Endothelial cell of umbilical vein (primary cell): Measurements from ENCODE around the gene BMPR2. TPM values are rescaled to one million over a fixed set of nuclear protein-coding genes. Genes with fewer than 3 reads are reported as not detected.

Experiments used
- BruUV-seq: library from RNA; stranded (reverse); fragments of 400-500 nt; replicated peaks from 2 replicates; lab custom pipeline; 2021; lab: Mats Ljungman, UMichigan
- CTCF ChIA-PET: fragments of 300-600, 350-600 bp; sonication (Branson Sonifier 250); formaldehyde crosslinking; loops from one replicate; lab custom pipeline; 2021; ENCODE audit warnings: antibody characterized with exemption, inconsistent platforms; lab: Charles Lee
- POLR2A ChIA-PET: fragments of 300-600, 350-600 bp; sonication (Branson Sonifier 250); formaldehyde crosslinking; loops from one replicate; lab custom pipeline; 2021; ENCODE audit warnings: antibody characterized with exemption, inconsistent platforms; lab: Charles Lee
- DNase-seq: peaks from one replicate; pipeline ENCODE4 v3.0.0-alpha.2; 2011; ENCODE audit warnings: low read depth, low spot score
- FAIRE-seq: peaks from 2 replicates; lab custom pipeline; 2011; peaks lifted over from hg19 to GRCh38; lab: Jason Lieb, UNC
- H2AFZ ChIP-seq: 2 replicates; pipeline ENCODE4 v1.6.0; 2012; ENCODE audit warnings: low read depth, low read length, control low read depth, inconsistent platforms
- H3K27ac ChIP-seq: 2 replicates; pipeline ENCODE4 v1.5.1; 2011; ENCODE audit warnings: low read depth, mild to moderate bottlenecking, control low read depth, low read length, moderate library complexity; ENCODE audit not compliant: insufficient read depth
- H3K27me3 ChIP-seq, 2 experiments: 2 replicates each; pipeline versions ENCODE4 v1.6.0 to v1.6.1; 2011; ENCODE audit warnings: low read length in 2 of 2, mixed read lengths in 1 of 2; ENCODE audit not compliant: control insufficient read depth in 2 of 2, insufficient read depth in 2 of 2
- H3K36me3 ChIP-seq, 2 experiments: 2 replicates in 1 of 2; 3 replicates in 1 of 2; pipeline ENCODE4 v1.5.1; 2011; ENCODE audit warnings: low read length in 2 of 2, mild to moderate bottlenecking in 1 of 2, moderate library complexity in 1 of 2; ENCODE audit not compliant: control insufficient read depth in 2 of 2, insufficient read depth in 2 of 2; ENCODE audit errors: extremely low read depth in 1 of 2
- H3K4me1 ChIP-seq: 3 replicates; pipeline ENCODE4 v1.5.1; 2011; ENCODE audit warnings: mild to moderate bottlenecking, low read length; ENCODE audit not compliant: control insufficient read depth, insufficient read depth; ENCODE audit errors: extremely low read depth
- H3K4me2 ChIP-seq: 2 replicates; pipeline ENCODE4 v1.6.1; 2011; ENCODE audit warnings: low read length, control low read depth, mixed read lengths; ENCODE audit not compliant: insufficient read depth
- H3K4me3 ChIP-seq, 3 experiments: fragments of 200-600 bp in 1 of 3; sonication (generic), shearing (Covaris generic) in 1 of 3; replicated peaks in 1 of 3; 2 replicates each; pipeline ENCODE4 v1.5.1; 2011 to 2016; ENCODE audit warnings: control low read depth in 3 of 3, low read length in 3 of 3, mild to moderate bottlenecking in 2 of 3, inconsistent platforms in 1 of 3, low read depth in 1 of 3, moderate library complexity in 1 of 3; ENCODE audit not compliant: insufficient read depth in 1 of 3
- H3K79me2 ChIP-seq: 2 replicates; pipeline ENCODE4 v1.6.0; 2012; ENCODE audit warnings: low read length, inconsistent platforms; ENCODE audit not compliant: control insufficient read depth, insufficient read depth
- H3K9ac ChIP-seq: replicated peaks from 2 replicates; pipeline ENCODE3; 2011; ENCODE audit warnings: low read length, control low read depth; ENCODE audit not compliant: insufficient read depth; ENCODE audit errors: extremely low read depth
- H3K9me1 ChIP-seq: replicated peaks from 3 replicates; pipeline ENCODE4 v1.6.0; 2011; ENCODE audit warnings: mild to moderate bottlenecking, low read length; ENCODE audit not compliant: control insufficient read depth, insufficient read depth; ENCODE audit errors: extremely low read depth
- H3K9me3 ChIP-seq: replicated peaks from 2 replicates; pipeline ENCODE4 v1.5.1; 2012; ENCODE audit warnings: low read length, inconsistent platforms; ENCODE audit not compliant: control insufficient read depth, insufficient read depth
- H4K20me1 ChIP-seq: replicated peaks from 2 replicates; pipeline ENCODE3; 2011; ENCODE audit warnings: mild to moderate bottlenecking, low read length; ENCODE audit not compliant: control insufficient read depth, insufficient read depth; ENCODE audit errors: extremely low read depth
- CTCF ChIP-seq, 2 donors: IDR thresholded peaks; 1 replicate in 1 of 2; 2 replicates in 1 of 2; pipeline ENCODE4 v1.5.1; 2011; ENCODE audit warnings: low read length in 2 of 2, mild to moderate bottlenecking in 2 of 2, moderate library complexity in 2 of 2, control low read depth in 1 of 2, inconsistent platforms in 1 of 2, low read depth in 1 of 2; ENCODE audit not compliant: insufficient read depth in 1 of 2; ENCODE audit errors: extremely low read depth in 1 of 2
- EZH2 ChIP-seq: IDR thresholded peaks from 2 replicates; pipeline ENCODE4 v1.6.1; 2012; ENCODE audit warnings: borderline replicate concordance, low read depth, mild to moderate bottlenecking, moderate library complexity, low read length, inconsistent platforms; ENCODE audit not compliant: severe bottlenecking
- FOS ChIP-seq: IDR thresholded peaks from 2 replicates; pipeline ENCODE4 v1.6.1; 2011; ENCODE audit warnings: mild to moderate bottlenecking, low read length, moderate library complexity, borderline replicate concordance; ENCODE audit not compliant: insufficient read depth
- GATA2 ChIP-seq: IDR thresholded peaks from 2 replicates; pipeline ENCODE4 v1.7.0; 2011; ENCODE audit warnings: low read depth, mild to moderate bottlenecking, moderate library complexity, mixed read lengths, low read length; ENCODE audit not compliant: insufficient read length, insufficient read depth
- JUN ChIP-seq: IDR thresholded peaks from 2 replicates; pipeline ENCODE4 v1.6.1; 2011; ENCODE audit warnings: borderline replicate concordance, low read depth; ENCODE audit not compliant: insufficient read length, insufficient read depth
- MAX ChIP-seq: IDR thresholded peaks from 2 replicates; pipeline ENCODE4 v1.6.1; 2011; ENCODE audit not compliant: insufficient read depth, insufficient read length
- MYC ChIP-seq: IDR thresholded peaks from one replicate; pipeline ENCODE4 v1.6.1; 2011; ENCODE audit warnings: mild to moderate bottlenecking, low read depth, low read length
- POLR2A ChIP-seq: IDR thresholded peaks from 2 replicates; pipeline ENCODE4 v1.6.1; 2012; ENCODE audit warnings: low read depth, mild to moderate bottlenecking, control low read depth, low read length
- POLR2AphosphoS5 ChIP-seq: IDR thresholded peaks from 2 replicates; pipeline ENCODE4 v1.6.1; 2012; ENCODE audit warnings: low read depth, mild to moderate bottlenecking, control low read depth, low read length, moderate library complexity; ENCODE audit not compliant: insufficient read depth
- dilution Hi-C: fragments of 300-500 bp; cut with MboI; formaldehyde crosslinking; loops from one replicate; pipeline ENCODE4 v1.15.0; 2019; ENCODE audit warnings: low sequenced_read_pairs; ENCODE audit not compliant: extremely low pct_ligation_motif_present
- intact Hi-C: fragments of 100-400 bp; cut with micrococcal nuclease; formaldehyde crosslinking; loops from one replicate; pipeline ENCODE4 v1.10.0; 2022
- polyA plus RNA-seq, 4 experiments: library from polyadenylated mRNA; depleted of rRNA in 3 of 4; stranded (reverse) in 3 of 4; unstranded in 1 of 4; fragments of >200 nt; gene quantifications; 2 replicates each; pipeline versions ENCODE4 v1.2.1 to v1.2.3, GENCODE V29; 2011 to 2012; ENCODE audit warnings: missing spikeins in 1 of 4
- total RNA-seq: library from RNA; stranded (reverse); gene quantifications from 2 replicates; pipeline ENCODE4 v1.2.3, GENCODE V29; 2021

The BMPR2 gene
- total and polyA plus RNA-seq, 2 donors (not counting 3 experiments of a cell fraction or from before 2014, with no cell fraction given) = 35.8 to 113 TPM

- no peak overlapping the region for H2AFZ ChIP-seq
- intact Hi-C loops = no loop called here
- TF ChIP-seq MYC (no peak), POLR2A (no peak), CTCF (IDR thresholded peaks at IDR 0.05; ENCODE audit: extremely low read depth in 1 of 2, insufficient read depth in 1 of 2, low read depth in 1 of 2, low read length in 2 of 2) (no peak), EZH2 (no peak), MAX (no peak), GATA2 (no peak), JUN (no peak), POLR2AphosphoS5 (no peak), FOS (no peak)
- H3K4me1 ChIP-seq = peaks cover 22% of the 10 kb centered on the region
- H3K27ac ChIP-seq = no peak overlapping the region
- BruUV-seq = no TSS peak
- no peak overlapping the region for H3K4me2 ChIP-seq
- H3K79me2 ChIP-seq = peaks cover 50% of the 10 kb centered on the region
- H3K9me1 ChIP-seq = no peaks in the 10 kb centered on the region
- H3K9ac ChIP-seq = no peak overlapping the region
- ChIA-PET CTCF (interaction anchor here (1.2 kb wide), 1 partner anchor 13 kb away, joined by 3 read pairs; no protein-coding TSS in a partner anchor), POLR2A (no interaction called here)
- no peaks in the 10 kb centered on the region for H4K20me1 ChIP-seq
- FAIRE-seq (no peak), DNase-seq (no peak)
- H3K9me3 ChIP-seq = no peaks in the 10 kb centered on the region
- peaks cover 0 to 2% of the 10 kb centered on the region in 2 experiments for H3K36me3 ChIP-seq
- no peaks in the 10 kb centered on the region for H3K27me3 ChIP-seq
- H3K4me3 ChIP-seq = no peak overlapping the region
- dilution Hi-C loops = no loop called here
Observed at GRCh38 chr2:202490479-202490878, 114.4 kb downstream of the BMPR2 start.
